B cell (primary cell): Measurements from ENCODE around the gene CIC. TPM values are rescaled to one million over a fixed set of nuclear protein-coding genes. Genes with fewer than 3 reads are reported as not detected.
A peak's percentile ranks its signal among the peaks of the same experiment; 100 is the strongest.

Source experiments
- ATAC-seq: fragments of 200-7000 bp; cut with Tn5 transposase; one replicate; pipeline ENCODE4 v1.10.0; 2021; ENCODE audit warnings: low read depth, mild to moderate bottlenecking, moderate number of reproducible peaks, moderate library complexity
- CTCF ChIA-PET: fragments of 350-600 bp; sonication (Branson Sonifier 250); formaldehyde crosslinking; loops from one replicate; lab custom pipeline; 2021; ENCODE audit warnings: antibody characterized with exemption, inconsistent platforms; lab: Charles Lee
- POLR2A ChIA-PET: fragments of 350-600 bp; sonication (Branson Sonifier 250); formaldehyde crosslinking; loops from one replicate; lab custom pipeline; 2021; ENCODE audit warnings: antibody characterized with exemption; lab: Charles Lee
- DNase-seq: peaks from one replicate; pipeline ENCODE4 v3.0.0; 2013
- H2AFZ ChIP-seq: 2 replicates; pipeline ENCODE4 v1.6.1; 2012; ENCODE audit warnings: mild to moderate bottlenecking, low read depth, low read length; ENCODE audit not compliant: insufficient read depth, poor library complexity, severe bottlenecking
- H3K27ac ChIP-seq, 2 donors: 1 replicate in 1 of 2; 2 replicates in 1 of 2; pipeline ENCODE4 v1.5.1; 2012 to 2013; ENCODE audit warnings: low read length in 2 of 2, mild to moderate bottlenecking in 2 of 2, moderate library complexity in 1 of 2
- H3K27me3 ChIP-seq, 4 experiments: fragments of 200-600 bp in 1 of 4; sonication (generic) in 1 of 4; replicated peaks in 1 of 4; 1 replicate in 2 of 4; 2 replicates in 2 of 4; pipeline versions ENCODE4 v1.6.1 to v1.7.0; 2013 to 2016; ENCODE audit warnings: low read length in 3 of 4, mild to moderate bottlenecking in 2 of 4, mixed read lengths in 1 of 4, moderate library complexity in 1 of 4; ENCODE audit not compliant: insufficient read depth in 4 of 4, control insufficient read depth in 3 of 4; ENCODE audit errors: control extremely low read depth in 1 of 4
- H3K36me3 ChIP-seq, 2 experiments: replicated peaks in 1 of 2; 1 replicate in 1 of 2; 2 replicates in 1 of 2; pipeline versions ENCODE4 v1.6.1 to v1.7.1; 2013; ENCODE audit warnings: low read length in 1 of 2; ENCODE audit not compliant: insufficient read depth in 2 of 2, control insufficient read depth in 1 of 2; ENCODE audit errors: control extremely low read depth in 1 of 2, extremely low read depth in 1 of 2
- H3K4me1 ChIP-seq, 2 donors: fragments of 200-600 bp in 1 of 2; sonication (generic) in 1 of 2; 1 replicate in 1 of 2; 2 replicates in 1 of 2; pipeline versions ENCODE4 v1.5.1 to v1.6.1; 2013 to 2017; ENCODE audit warnings: low read length in 2 of 2; ENCODE audit not compliant: control insufficient read depth in 2 of 2, insufficient read depth in 2 of 2
- H3K4me2 ChIP-seq: replicated peaks from 2 replicates; pipeline ENCODE3; 2012; ENCODE audit warnings: mild to moderate bottlenecking, low read depth, low read length; ENCODE audit not compliant: poor library complexity, severe bottlenecking
- H3K4me3 ChIP-seq, 5 experiments: fragments of 200-600 bp in 1 of 5; sonication (generic) in 1 of 5; 1 replicate in 3 of 5; 2 replicates in 2 of 5; pipeline versions ENCODE4 v1.5.1 to v1.7.0; 2011 to 2016; ENCODE audit warnings: low read length in 4 of 5, mild to moderate bottlenecking in 4 of 5, low read depth in 2 of 5, control low read depth in 1 of 5, moderate library complexity in 1 of 5; ENCODE audit not compliant: insufficient read depth in 1 of 5; ENCODE audit errors: control extremely low read depth in 1 of 5, extremely low read depth in 1 of 5
- H3K79me2 ChIP-seq: fragments of 200-600 bp; sonication (generic); one replicate; pipeline ENCODE4 v1.6.0; 2016; ENCODE audit warnings: low read length; ENCODE audit not compliant: control insufficient read depth, insufficient read depth
- H3K9ac ChIP-seq: fragments of 200-600 bp; sonication (generic); 2 replicates; pipeline ENCODE4 v1.6.1; 2017; ENCODE audit warnings: mild to moderate bottlenecking, low read length, moderate library complexity
- H3K9me3 ChIP-seq, 3 donors: one replicate each; pipeline versions ENCODE4 v1.6.1 to v1.7.1; 2013; ENCODE audit warnings: low read length in 2 of 3; ENCODE audit not compliant: control insufficient read depth in 2 of 3, insufficient read depth in 1 of 3; ENCODE audit errors: control extremely low read depth in 1 of 3
- H4K20me1 ChIP-seq: 2 replicates; pipeline ENCODE4 v1.6.0; 2012; ENCODE audit warnings: mild to moderate bottlenecking, low read length; ENCODE audit not compliant: insufficient read depth, control insufficient read depth, poor library complexity, severe bottlenecking
- H3K27ac Mint-ChIP-seq: one replicate; pipeline ENCODE4 v1.8.0; 2021; ENCODE audit warnings: mixed read lengths
- H3K27me3 Mint-ChIP-seq: one replicate; pipeline ENCODE4 v1.8.0; 2021; ENCODE audit warnings: mixed read lengths
- H3K4me1 Mint-ChIP-seq: one replicate; pipeline ENCODE4 v1.8.0; 2021; ENCODE audit warnings: mixed read lengths
- H3K4me3 Mint-ChIP-seq: one replicate; pipeline ENCODE4 v1.8.0; 2021; ENCODE audit warnings: mixed read lengths
- H3K9me3 Mint-ChIP-seq: one replicate; pipeline ENCODE4 v1.8.0; 2022; ENCODE audit warnings: mixed read lengths; ENCODE audit not compliant: insufficient read depth
- EZH2 ChIP-seq: IDR thresholded peaks from 2 replicates; pipeline ENCODE4 v1.6.1; 2012; ENCODE audit warnings: borderline replicate concordance, low read depth, mild to moderate bottlenecking, moderate library complexity, low read length; ENCODE audit not compliant: insufficient read depth, poor library complexity, severe bottlenecking
- WGBS: methylation state at CpG from one replicate; pipeline ENCODE4 v1.1.5; 2013; ENCODE audit warnings: missing lambda C conversion rate; ENCODE audit not compliant: insufficient coverage; 5-methylcytosine and 5-hydroxymethylcytosine counted together
- intact Hi-C: fragments of 100-400 bp; cut with micrococcal nuclease; formaldehyde crosslinking; loops from one replicate; pipeline ENCODE4 v1.10.0; 2022
- polyA plus RNA-seq: library from polyadenylated mRNA; depleted of rRNA; stranded (reverse); fragments of >200 nt; gene quantifications from 2 replicates; pipeline ENCODE4 v1.2.3, GENCODE V29; 2012
- total RNA-seq, 2 donors: library from RNA; stranded (reverse); fragments of 120-200 nt in 1 of 2; gene quantifications; 1 replicate in 1 of 2; 2 replicates in 1 of 2; pipeline versions ENCODE4 v1.2.3 to v1.2.4, GENCODE V29; 2013 to 2022
- TF ChIP-seq, protein P1 (sequence below): fragments of 200-600 bp; IDR thresholded peaks from one replicate; pipeline ENCODE4 v1.8.0; 2022; ENCODE audit warnings: antibody characterized with exemption, mild to moderate bottlenecking

The CIC gene
- total and polyA plus RNA-seq, 2 donors (not counting 1 experiment from before 2014, with no cell fraction given), result 75.7 to 119 TPM

DNA sequence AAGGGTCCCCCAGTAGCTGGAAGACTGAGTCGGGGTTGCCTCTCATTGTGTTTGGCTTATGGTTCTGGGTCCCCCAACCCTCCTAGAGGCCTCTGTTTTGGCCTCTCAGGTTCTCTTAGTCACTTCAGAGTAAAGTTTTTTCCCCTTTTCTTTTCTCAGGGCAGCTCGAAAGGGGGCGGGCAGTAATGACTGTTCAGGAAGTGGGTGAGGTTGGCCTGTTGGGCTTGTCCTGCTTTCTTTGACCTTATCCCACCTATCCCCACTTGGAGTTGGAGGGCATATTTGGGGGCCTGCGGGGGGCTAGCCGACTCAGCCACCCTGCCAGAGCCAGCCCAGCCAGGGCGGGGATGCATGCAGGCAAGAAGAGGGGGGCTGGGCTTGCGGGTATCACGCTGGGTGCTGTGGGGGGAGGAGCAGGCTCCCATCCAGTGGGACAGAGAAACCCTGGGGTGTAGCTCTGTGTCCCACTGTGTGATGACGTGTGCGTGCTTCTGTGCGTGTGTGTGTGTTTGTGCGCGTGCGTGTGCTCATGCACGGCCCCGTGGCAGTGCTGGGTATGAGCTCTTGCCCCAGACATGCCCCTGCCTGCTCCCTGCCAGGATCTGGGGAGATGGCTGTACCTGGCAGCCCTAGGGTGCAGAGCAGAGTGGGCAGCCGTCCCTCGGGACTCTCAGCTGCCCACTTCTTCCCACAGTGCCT lies 1.4 kb downstream of the CIC start:
- Histone ChIP-seq H2AFZ (no peak overlapping the region), H3K9ac (peak overlapping the region; percentile 80), H3K27me3 (no peaks in the 10 kb centered on the region), H3K4me2 (peak overlapping the region; percentile 92), H3K36me3 (peaks cover 0 to 30% of the 10 kb centered on the region in 2 experiments), H3K4me1 (peaks cover 26 to 32% of the 10 kb centered on the region in 2 donors), H3K27ac (peak overlapping the region; percentile 89 to 93), H4K20me1 (no peaks in the 10 kb centered on the region), H3K79me2 (peaks cover 61% of the 10 kb centered on the region), H3K9me3 (no peaks in the 10 kb centered on the region), H3K4me3 (peak overlapping the region; percentile 49 to 82 (median 62))
- Mint-ChIP-seq H3K4me1 (peaks cover 34% of the 10 kb centered on the region), H3K27me3 (no peaks in the 10 kb centered on the region), H3K9me3 (no peaks in the 10 kb centered on the region), H3K4me3 (peak overlapping the region; percentile 88), H3K27ac (peak overlapping the region; percentile 96)
- POLR2A ChIA-PET, result interaction anchor here (0.6 to 2.6 kb wide), 9 partner anchors 9 to 138 kb away, joined by 3 to 21 read pairs (median 5); partner anchors contain the start of genes PAFAH1B3 and POU2F2
- ATAC-seq (no peak), DNase-seq (peak; percentile 75)
- WGBS, result 6% methylated on average over 12 of the region's 18 CpGs
- intact Hi-C loops, result no loop called here
- TF ChIP-seq EZH2, result no peak
- TF ChIP-seq, protein P1, sequence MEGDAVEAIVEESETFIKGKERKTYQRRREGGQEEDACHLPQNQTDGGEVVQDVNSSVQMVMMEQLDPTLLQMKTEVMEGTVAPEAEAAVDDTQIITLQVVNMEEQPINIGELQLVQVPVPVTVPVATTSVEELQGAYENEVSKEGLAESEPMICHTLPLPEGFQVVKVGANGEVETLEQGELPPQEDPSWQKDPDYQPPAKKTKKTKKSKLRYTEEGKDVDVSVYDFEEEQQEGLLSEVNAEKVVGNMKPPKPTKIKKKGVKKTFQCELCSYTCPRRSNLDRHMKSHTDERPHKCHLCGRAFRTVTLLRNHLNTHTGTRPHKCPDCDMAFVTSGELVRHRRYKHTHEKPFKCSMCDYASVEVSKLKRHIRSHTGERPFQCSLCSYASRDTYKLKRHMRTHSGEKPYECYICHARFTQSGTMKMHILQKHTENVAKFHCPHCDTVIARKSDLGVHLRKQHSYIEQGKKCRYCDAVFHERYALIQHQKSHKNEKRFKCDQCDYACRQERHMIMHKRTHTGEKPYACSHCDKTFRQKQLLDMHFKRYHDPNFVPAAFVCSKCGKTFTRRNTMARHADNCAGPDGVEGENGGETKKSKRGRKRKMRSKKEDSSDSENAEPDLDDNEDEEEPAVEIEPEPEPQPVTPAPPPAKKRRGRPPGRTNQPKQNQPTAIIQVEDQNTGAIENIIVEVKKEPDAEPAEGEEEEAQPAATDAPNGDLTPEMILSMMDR, result no peak
- CTCF ChIA-PET, result interaction anchor here (1.0 to 2.6 kb wide), 7 partner anchors 10 to 162 kb away, joined by 3 to 33 read pairs (median 5); no protein-coding TSS in a partner anchor

DNA sequence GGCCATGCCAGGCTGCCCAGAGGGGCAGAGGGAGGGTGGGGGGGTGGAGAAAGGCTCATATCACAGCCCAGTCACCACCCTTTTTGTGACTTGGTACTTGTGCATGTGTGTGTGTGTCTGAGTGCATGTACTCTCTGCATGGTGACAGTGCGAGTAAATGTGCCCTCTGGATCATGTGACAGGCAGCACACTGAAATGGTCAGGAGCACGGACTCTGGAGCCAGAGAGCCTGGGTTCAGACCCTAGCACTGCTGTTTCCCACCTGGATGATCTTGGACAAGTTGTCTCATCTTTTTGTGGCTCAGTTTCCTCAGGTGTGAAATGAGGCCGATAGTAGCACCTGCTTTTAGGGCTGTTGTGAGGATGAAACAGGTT lies 2.0 kb downstream of the CIC start:
- H3K36me3 ChIP-seq, result peaks cover 0 to 30% of the 10 kb centered on the region in 2 experiments
- WGBS, result 71% methylated on average over 2 of the region's 3 CpGs
- ATAC-seq, result no peak
- TF ChIP-seq EZH2, result no peak
- TF ChIP-seq, protein P1, result no peak
- peaks cover 38% of the 10 kb centered on the region for H3K4me1 Mint-ChIP-seq
- H3K4me1 ChIP-seq, result peaks cover 26 to 32% of the 10 kb centered on the region in 2 donors
- peak overlapping the region in 2 of 5 experiments; percentile 49 to 62 for H3K4me3 ChIP-seq
- no peaks in the 10 kb centered on the region for H3K9me3 Mint-ChIP-seq
- no peaks in the 10 kb centered on the region for H3K27me3 ChIP-seq
- no peaks in the 10 kb centered on the region for H4K20me1 ChIP-seq
- no peaks in the 10 kb centered on the region for H3K9me3 ChIP-seq
- peak overlapping the region; percentile 92 for H3K4me2 ChIP-seq
- peaks cover 65% of the 10 kb centered on the region for H3K79me2 ChIP-seq
- intact Hi-C loops, result no loop called here
- H2AFZ ChIP-seq, result no peak overlapping the region
- peak overlapping the region; percentile 82 for H3K27ac Mint-ChIP-seq
- H3K4me3 Mint-ChIP-seq, result peak overlapping the region; percentile 88
- no peak for DNase-seq
- no peak overlapping the region for H3K9ac ChIP-seq
- no peaks in the 10 kb centered on the region for H3K27me3 Mint-ChIP-seq
- peak overlapping the region; percentile 19 to 89 for H3K27ac ChIP-seq
- CTCF ChIA-PET, result interaction anchor here (1.1 to 2.6 kb wide), 6 partner anchors 9 to 163 kb away, joined by 3 to 33 read pairs (median 6); no protein-coding TSS in a partner anchor
- POLR2A ChIA-PET, result interaction anchor here (0.7 to 2.6 kb wide), 6 partner anchors 9 to 139 kb away, joined by 3 to 21 read pairs (median 8); partner anchors contain the start of gene POU2F2
